ENCODE results near the gene PLEK. TPM values are rescaled to one million over a fixed set of nuclear protein-coding genes. Genes with fewer than 3 reads are reported as not detected.

PLEK gene
- total and polyA plus RNA-seq, 10 of the 15 experiments (the other 5 are each of a cell fraction or from before 2014, with no cell fraction given) = 229 to 804 (median 362) TPM

- Histone ChIP-seq H3K79me2 (ENCODE audit: control insufficient read depth, insufficient read depth, low read length) (no peaks in the 10 kb centered on the region), H2AFZ (ENCODE audit: control insufficient read depth, low read depth, low read length) (no peak overlapping the region), H3K4me2 (ENCODE audit: control insufficient read depth, insufficient read depth) (no peak overlapping the region), H3K4me3 (no peak overlapping the region), H3K27ac (ENCODE audit: control insufficient read depth, insufficient read depth) (no peak overlapping the region), H3K9me3 (replicated peaks; ENCODE audit: control insufficient read depth, insufficient read depth, low read length) (peaks cover 2% of the 10 kb centered on the region; the same call in 1 of the 3 replicates), H4K20me1 (ENCODE audit: control insufficient read depth, insufficient read depth) (no peaks in the 10 kb centered on the region), H3K4me1 (ENCODE audit: control insufficient read depth, insufficient read depth, low read length) (peaks cover 34% of the 10 kb centered on the region), H3K27me3 (replicated peaks in 1 of 2; ENCODE audit: control insufficient read depth in 2 of 2, insufficient read depth in 2 of 2, low read length in 1 of 2) (no peaks in the 10 kb centered on the region; a peak in 1 of 4 replicates), H3K36me3 (ENCODE audit: control insufficient read depth in 2 of 2, insufficient read depth in 2 of 2, low read length in 1 of 2) (no peaks in the 10 kb centered on the region), H3K9ac (ENCODE audit: control insufficient read depth, insufficient read depth, low read length) (no peak overlapping the region)
- ChIA-PET SMC1A (ENCODE audit: uncharacterized antibody, unreplicated experiment) (interaction anchor here (0.7 to 11.3 kb wide), 9 partner anchors 8 to 1375 kb away, joined by 3 to 207 read pairs (median 16); no protein-coding TSS in a partner anchor), POLR2A (interaction anchor here (0.9 to 10.7 kb wide), 8 partner anchors 10 to 36 kb away, joined by 3 to 70 read pairs (median 6); no protein-coding TSS in a partner anchor), CTCF (interaction anchor here (1.0 to 9.7 kb wide), 6 partner anchors 8 to 54 kb away, joined by 3 to 87 read pairs (median 6); no protein-coding TSS in a partner anchor), RAD21 (ENCODE audit: unreplicated experiment) (interaction anchor here (0.9 to 9.8 kb wide), 7 partner anchors 11 to 52 kb away, joined by 3 to 147 read pairs (median 4); no protein-coding TSS in a partner anchor)
- intact Hi-C loops (cut with micrococcal nuclease; ENCODE audit: unreplicated experiment) (no loop called here), in situ Hi-C loops (cut with MboI) (no loop called here)
- BruUV-seq (replicated peaks) = no TSS peak
- FAIRE-seq (no peak), DNase-seq (ENCODE audit: low read depth, low spot score) (no peak), ATAC-seq (no peak)
- TF ChIP-seq SIN3A (IDR thresholded peaks at IDR 0.05; ENCODE audit: low read depth, low read length) (no peak), ZNF592 (IDR thresholded peaks at IDR 0.05) (no peak), HDGF (IDR thresholded peaks at IDR 0.05) (no peak), EGR1 (IDR thresholded peaks at IDR 0.05; ENCODE audit: borderline replicate concordance in 1 of 2, low read depth in 2 of 2, low read length in 2 of 2) (no peak), NFIC (IDR thresholded peaks at IDR 0.05; ENCODE audit: low read depth, low read length) (no peak), NFXL1 (IDR thresholded peaks at IDR 0.05; ENCODE audit: borderline replicate concordance) (no peak), BCL11A (IDR thresholded peaks at IDR 0.05; ENCODE audit: low read depth, low read length) (no peak), GABPA (IDR thresholded peaks at IDR 0.05; ENCODE audit: low read depth) (no peak), NFYB (IDR thresholded peaks at IDR 0.05; ENCODE audit: insufficient read depth, low read depth, low read length) (no peak), ESRRA (IDR thresholded peaks at IDR 0.05; ENCODE audit: low read length) (no peak), TARDBP (IDR thresholded peaks at IDR 0.05; ENCODE audit: borderline replicate concordance) (no peak), TAF1 (IDR thresholded peaks at IDR 0.05; ENCODE audit: borderline replicate concordance, low read depth, low read length) (no peak), NR2C1 (IDR thresholded peaks at IDR 0.05) (no peak), ZBED1 (IDR thresholded peaks at IDR 0.05; ENCODE audit: borderline replicate concordance) (no peak), BRCA1 (IDR thresholded peaks at IDR 0.05; ENCODE audit: low read depth, low read length) (no peak), HSF1 (IDR thresholded peaks at IDR 0.05; ENCODE audit: low read depth, low read length) (no peak), RELA (IDR thresholded peaks at IDR 0.05; ENCODE audit: borderline replicate concordance, partially characterized antibody) (no peak), CEBPZ (IDR thresholded peaks at IDR 0.05; ENCODE audit: low read depth, low read length) (no peak)
Measured at GRCh38 chr2:68414452-68414851, 49.4 kb downstream of the PLEK start.

All from GM12878 (cell line).